Esophagus (tissue), 2 donors: ENCODE results near the gene IFT27. TPM values are rescaled to one million over a fixed set of nuclear protein-coding genes. Genes with fewer than 3 reads are reported as not detected.

Source experiments
- H3K27ac ChIP-seq, 2 donors: one replicate each; pipeline ENCODE4 v1.5.1; 2013; ENCODE audit warnings: low read depth in 2 of 2, mild to moderate bottlenecking in 2 of 2, inconsistent platforms in 1 of 2, low read length in 1 of 2, moderate library complexity in 1 of 2
- H3K27me3 ChIP-seq, 2 donors: one replicate each; pipeline ENCODE4 v1.6.1; 2013; ENCODE audit warnings: low read length in 2 of 2, control low read depth in 1 of 2, mild to moderate bottlenecking in 1 of 2; ENCODE audit not compliant: insufficient read depth in 2 of 2, control insufficient read depth in 1 of 2
- H3K36me3 ChIP-seq, 2 donors: one replicate each; pipeline ENCODE4 v1.6.1; 2013; ENCODE audit warnings: low read length in 1 of 2; ENCODE audit not compliant: control insufficient read depth in 2 of 2, insufficient read depth in 2 of 2
- H3K4me1 ChIP-seq, 2 donors: one replicate each; pipeline ENCODE4 v1.6.1; 2013; ENCODE audit warnings: low read length in 1 of 2; ENCODE audit not compliant: control insufficient read depth in 2 of 2, insufficient read depth in 2 of 2
- H3K4me3 ChIP-seq, 2 donors: one replicate each; pipeline ENCODE4 v1.5.1; 2013; ENCODE audit warnings: low read length in 2 of 2, mild to moderate bottlenecking in 2 of 2, low read depth in 1 of 2, moderate library complexity in 1 of 2
- H3K9me3 ChIP-seq, 2 donors: one replicate each; pipeline ENCODE4 v1.6.1; 2013; ENCODE audit warnings: mild to moderate bottlenecking in 2 of 2, low read depth in 1 of 2, low read length in 1 of 2, moderate library complexity in 1 of 2; ENCODE audit not compliant: control insufficient read depth in 2 of 2, insufficient read depth in 1 of 2
- WGBS, 2 donors: extraction: QIAGEN DNeasy Blood & Tissue Kit; methylation state at CpG; one replicate each; pipeline ENCODE4 v1.1.7; 2013; 5-methylcytosine and 5-hydroxymethylcytosine counted together
- polyA plus RNA-seq, 2 donors: library from polyadenylated mRNA; stranded (reverse); fragments of 200-250 nt; gene quantifications; one replicate each; pipeline ENCODE4 v1.2.3, GENCODE V29; 2013
- donor health status: healthy with polysubstance abuse.
- donor health status: Bipolar disorder and iron deficiency.

Gene IFT27
- polyA plus RNA-seq, 2 donors = 10.3 to 16.0 TPM

DNA sequence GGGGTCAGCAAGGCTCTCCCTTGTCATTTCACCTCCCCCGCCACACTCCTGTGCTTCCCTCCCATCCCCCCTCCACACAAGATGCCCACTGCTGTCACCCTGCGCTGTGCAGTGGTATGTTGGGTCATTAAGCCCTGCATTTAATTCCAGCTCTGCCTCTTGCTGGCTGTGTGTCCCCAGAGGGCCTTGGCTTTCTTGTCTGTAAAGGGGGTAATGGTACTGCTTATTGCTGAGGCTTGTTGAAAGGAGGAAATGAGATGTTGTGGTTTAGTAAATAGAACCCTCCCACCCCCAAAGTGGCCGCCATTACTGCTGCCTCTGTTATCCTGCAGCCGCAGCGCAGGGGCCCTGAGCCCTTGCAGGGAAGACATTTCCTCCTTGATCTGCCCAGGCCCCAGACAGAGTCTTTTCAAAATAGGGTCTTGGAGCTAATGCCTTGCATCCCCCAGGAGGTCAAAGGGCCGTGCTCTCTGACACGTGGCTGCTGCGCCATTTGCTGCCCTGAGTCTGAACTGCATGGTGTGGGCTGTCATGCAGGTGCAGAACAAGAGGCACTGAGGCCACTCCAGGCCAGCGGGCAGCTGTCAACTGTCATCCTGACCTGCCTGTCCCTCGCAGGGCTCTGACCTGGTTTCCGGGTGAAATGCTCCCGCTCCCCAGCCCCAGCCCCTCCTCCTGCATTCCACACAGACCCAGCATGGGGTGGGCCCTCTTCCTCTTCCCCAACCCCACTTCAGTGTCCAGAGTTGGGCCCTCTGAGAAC is 22.2 kb upstream of the IFT27 start:
- no peaks in the 10 kb centered on the region for H3K4me1 ChIP-seq
- H3K9me3 ChIP-seq = no peaks in the 10 kb centered on the region
- no peak overlapping the region for H3K27ac ChIP-seq
- no peak overlapping the region for H3K4me3 ChIP-seq
- H3K36me3 ChIP-seq = no peaks in the 10 kb centered on the region
- 72 to 81% methylated on average over 12 of the region's 12 CpGs for WGBS, 2 donors
- no peaks in the 10 kb centered on the region for H3K27me3 ChIP-seq

DNA sequence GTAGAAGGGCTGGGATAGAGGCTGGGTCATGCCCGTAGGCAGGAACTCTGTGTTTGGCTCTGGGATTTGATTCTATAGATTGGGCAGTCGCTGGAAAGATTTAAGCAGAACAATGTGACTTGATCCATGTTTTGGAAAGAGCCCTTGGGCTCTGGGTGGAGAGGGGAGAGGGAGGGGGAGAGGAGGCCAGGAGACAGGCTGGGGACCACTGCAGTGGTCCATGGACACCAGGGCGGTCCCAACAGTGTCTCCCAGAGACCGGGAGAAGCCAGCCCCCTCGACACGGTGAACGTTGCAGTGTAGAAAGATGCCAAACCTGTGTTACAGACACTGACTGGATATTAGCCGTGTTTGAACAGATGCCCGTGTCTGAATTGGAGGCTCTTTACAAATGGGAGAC is 21.5 kb upstream of the IFT27 start:
- 35 to 51% methylated on average over 9 of the region's 9 CpGs for WGBS, 2 donors
- H3K9me3 ChIP-seq = no peaks in the 10 kb centered on the region
- no peaks in the 10 kb centered on the region for H3K27me3 ChIP-seq
- no peak overlapping the region for H3K4me3 ChIP-seq
- no peaks in the 10 kb centered on the region for H3K4me1 ChIP-seq
- H3K27ac ChIP-seq = no peak overlapping the region
- H3K36me3 ChIP-seq = no peaks in the 10 kb centered on the region

DNA sequence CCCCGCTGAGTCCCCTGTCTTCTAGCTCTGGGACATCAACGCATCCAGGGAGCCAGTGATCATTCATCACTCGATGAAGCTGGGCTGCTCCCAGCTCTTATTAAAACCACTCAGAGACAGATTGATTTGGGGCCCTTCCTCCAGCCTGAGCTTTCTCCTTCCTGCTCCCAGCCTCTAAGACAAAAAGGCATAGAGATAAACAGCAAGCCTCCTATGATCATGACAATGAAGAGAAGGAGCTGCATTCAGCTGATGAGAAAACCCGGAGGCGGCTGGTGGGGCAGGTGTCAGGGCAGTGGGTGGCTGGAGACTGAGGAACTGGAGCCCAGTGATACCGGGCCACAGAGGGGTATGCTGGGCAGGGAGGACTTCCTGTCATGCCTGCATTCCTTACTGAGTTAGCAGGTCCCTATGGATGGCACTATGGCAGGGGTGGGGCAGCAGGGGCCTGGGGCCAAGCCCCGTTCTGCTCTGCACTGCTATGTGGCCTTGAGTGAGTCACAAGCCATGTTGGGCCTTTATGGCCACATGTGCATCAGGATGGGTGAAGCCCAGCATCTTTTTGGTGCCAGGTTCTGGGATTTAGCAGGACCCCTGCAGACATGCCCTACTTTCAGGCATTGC is 20.7 kb upstream of the IFT27 start:
- H3K27me3 ChIP-seq = no peaks in the 10 kb centered on the region
- H3K4me3 ChIP-seq = no peak overlapping the region
- H3K27ac ChIP-seq = no peak overlapping the region
- no peaks in the 10 kb centered on the region for H3K36me3 ChIP-seq
- no peaks in the 10 kb centered on the region for H3K4me1 ChIP-seq
- WGBS, 2 donors = 58 to 67% methylated on average over 7 of the region's 7 CpGs
- no peaks in the 10 kb centered on the region for H3K9me3 ChIP-seq

DNA sequence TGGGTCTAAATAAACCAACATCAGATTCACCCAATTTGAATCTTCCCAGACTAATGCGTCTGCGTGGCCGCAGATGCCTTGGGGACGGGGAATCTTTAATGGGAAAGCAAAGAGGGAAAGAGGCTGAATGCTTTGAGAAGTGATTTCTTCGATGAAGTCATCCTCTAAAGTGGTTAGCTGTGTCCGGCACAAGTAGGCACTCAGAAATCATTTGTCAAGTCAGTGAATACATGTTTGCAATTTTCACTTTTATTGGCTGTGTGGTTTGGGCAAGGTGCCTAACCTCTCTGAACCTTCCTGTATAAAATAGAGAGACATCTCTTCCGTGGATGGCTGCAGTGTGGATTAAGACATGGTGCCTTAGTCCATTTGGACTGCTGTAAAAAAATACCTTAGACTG is 19.7 kb upstream of the IFT27 start:
- H3K4me1 ChIP-seq = no peaks in the 10 kb centered on the region
- H3K4me3 ChIP-seq = no peak overlapping the region
- H3K9me3 ChIP-seq = no peaks in the 10 kb centered on the region
- no peak overlapping the region for H3K27ac ChIP-seq
- H3K36me3 ChIP-seq = no peaks in the 10 kb centered on the region
- no peaks in the 10 kb centered on the region for H3K27me3 ChIP-seq
- 82 to 85% methylated on average over 7 of the region's 7 CpGs for WGBS, 2 donors

DNA sequence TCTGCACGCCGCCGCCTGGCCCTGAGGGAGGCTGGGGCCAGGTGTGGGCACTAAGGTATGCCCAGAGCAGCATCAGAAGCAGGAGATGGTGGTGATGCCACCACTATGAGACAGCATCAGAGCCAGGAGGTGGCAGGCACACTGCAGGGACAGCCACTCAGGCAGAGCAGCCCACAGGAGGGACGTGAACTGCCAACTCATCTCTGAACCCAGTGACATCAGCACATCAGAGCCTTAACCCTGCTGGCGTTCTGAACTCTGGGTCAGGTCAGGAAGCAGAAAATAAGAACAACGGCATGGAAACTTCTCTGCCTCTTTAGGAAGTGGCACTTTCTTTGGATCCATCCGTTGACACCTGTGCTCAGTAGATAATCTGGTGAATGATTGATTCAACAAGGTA is 14.7 kb upstream of the IFT27 start:
- no peaks in the 10 kb centered on the region for H3K4me1 ChIP-seq

DNA sequence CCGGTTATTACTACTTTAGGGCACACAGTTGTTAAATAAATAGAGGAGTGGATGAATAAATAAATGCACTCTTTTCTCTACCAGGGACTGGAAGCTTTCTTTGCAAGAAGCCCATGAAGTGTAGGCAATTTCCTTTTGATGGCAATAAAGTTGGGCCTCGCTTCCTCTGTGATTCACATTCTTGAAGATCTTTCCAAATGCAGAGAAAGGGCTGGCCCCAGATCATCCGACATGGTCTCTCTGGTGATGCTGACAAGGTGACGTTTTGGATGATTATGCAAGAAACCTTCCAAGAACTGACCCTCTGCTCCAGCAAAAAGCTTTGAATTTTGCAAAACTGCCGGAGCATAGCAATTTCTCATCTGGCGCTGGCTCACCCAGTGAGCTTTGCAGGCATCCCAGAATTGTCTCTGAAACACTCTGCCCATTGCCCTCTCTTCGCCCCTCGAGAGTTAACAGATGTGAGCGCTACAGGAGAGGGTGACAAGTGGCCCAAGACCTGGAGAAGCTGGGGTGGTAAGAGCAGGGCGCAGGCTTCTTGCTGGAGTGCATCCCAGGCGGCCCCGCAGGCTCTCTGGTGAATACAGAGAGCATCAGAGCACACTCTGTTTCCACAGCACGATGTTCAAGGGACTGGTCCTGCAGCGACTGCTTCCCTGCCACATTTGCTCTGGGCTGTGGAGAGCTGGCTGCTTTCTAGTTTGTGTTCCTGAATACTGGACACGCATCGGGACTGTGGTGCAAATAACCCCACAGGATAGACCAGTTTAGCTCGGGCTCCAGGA is 11.5 kb upstream of the IFT27 start:
- WGBS, 2 donors = 71 to 76% methylated on average over 17 of the region's 17 CpGs
- Histone ChIP-seq H3K27ac (no peak overlapping the region), H3K36me3 (no peaks in the 10 kb centered on the region), H3K4me3 (no peak overlapping the region), H3K4me1 (no peaks in the 10 kb centered on the region), H3K9me3 (no peaks in the 10 kb centered on the region), H3K27me3 (no peaks in the 10 kb centered on the region)

More for the DNA sequence above, 14.7 kb upstream of the IFT27 start:
- no peak overlapping the region for H3K27ac ChIP-seq
- no peaks in the 10 kb centered on the region for H3K27me3 ChIP-seq
- no peaks in the 10 kb centered on the region for H3K9me3 ChIP-seq
- no peaks in the 10 kb centered on the region for H3K36me3 ChIP-seq
- H3K4me3 ChIP-seq = no peak overlapping the region
- 31 to 32% methylated on average over 7 of the region's 7 CpGs for WGBS, 2 donors

DNA sequence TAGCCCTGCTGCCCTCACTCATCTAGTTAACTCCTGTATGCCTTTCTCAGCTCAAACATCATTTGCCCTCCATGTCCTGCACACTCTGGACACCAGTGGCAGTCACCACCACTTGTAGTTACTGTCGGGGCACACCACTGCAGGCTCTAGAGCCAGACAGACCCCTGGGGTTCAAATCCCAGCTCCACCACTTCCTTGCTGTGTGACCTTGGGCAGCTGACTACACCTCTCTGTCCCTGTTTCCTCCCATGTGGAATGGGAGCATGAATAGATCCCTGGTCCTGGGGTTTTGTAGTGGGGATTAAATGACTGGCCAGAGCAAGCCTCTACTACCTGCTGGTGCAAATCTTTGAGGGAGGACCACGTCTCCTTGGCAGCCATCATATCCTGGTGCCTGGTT is 7.8 kb upstream of the IFT27 start:
- Histone ChIP-seq H3K27ac (no peak overlapping the region), H3K36me3 (no peaks in the 10 kb centered on the region), H3K9me3 (no peaks in the 10 kb centered on the region), H3K4me3 (no peak overlapping the region), H3K4me1 (no peaks in the 10 kb centered on the region), H3K27me3 (no peaks in the 10 kb centered on the region)
- 74 to 87% methylated on average over 2 of the region's 2 CpGs for WGBS, 2 donors

DNA sequence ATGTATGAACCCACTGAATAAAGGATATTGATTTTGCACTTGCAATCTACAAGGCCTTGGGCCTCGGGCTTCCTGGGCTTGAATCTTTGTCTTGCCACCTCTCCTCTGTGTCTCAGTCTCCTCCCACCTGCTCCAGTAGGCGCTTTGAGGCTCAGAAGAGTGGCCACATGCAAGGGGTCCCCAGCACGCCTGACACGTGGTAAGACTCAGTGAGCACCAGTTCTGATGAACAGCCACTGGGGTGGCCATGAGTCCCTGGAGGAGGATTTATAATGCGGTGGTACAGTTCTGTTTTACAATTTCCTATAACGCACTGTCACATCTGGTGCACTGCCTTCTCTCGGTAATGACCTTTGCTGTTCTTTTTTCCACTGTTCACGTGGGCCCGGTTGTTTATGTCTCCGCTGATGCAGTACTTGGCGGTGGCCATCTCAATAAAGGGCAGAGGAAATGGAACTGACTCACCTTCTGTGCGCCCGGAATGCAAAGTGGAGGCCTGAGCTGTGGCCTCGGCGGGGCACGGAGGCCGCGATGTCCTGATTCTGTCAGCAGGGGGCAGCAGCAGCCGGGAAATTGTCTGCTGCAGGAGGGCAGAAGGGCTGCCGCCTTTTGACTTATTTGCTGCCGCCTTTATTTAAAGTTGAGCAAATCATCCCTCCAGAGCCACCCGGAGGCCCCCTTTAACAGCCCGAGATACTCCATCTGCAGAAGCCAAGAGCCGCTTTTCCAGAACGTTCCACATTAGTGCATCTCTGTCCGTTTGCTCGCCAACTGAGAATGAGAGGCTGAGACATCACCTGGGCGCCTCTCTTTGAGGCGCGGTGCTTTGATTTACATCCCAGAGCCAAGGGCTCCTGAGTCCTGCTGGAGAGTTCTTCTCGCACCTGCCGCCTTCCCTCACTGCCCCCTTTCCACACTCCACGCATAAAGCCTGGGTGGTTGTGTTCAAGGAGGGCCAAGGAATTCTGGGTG is 6.0 kb upstream of the IFT27 start:
- Histone ChIP-seq H3K4me1 (peaks cover 0 to under 1% of the 10 kb centered on the region in 2 donors), H3K9me3 (no peaks in the 10 kb centered on the region), H3K27me3 (no peaks in the 10 kb centered on the region), H3K36me3 (no peaks in the 10 kb centered on the region), H3K4me3 (no peak overlapping the region), H3K27ac (peak overlapping the region in 1 of 2 donors; percentile 54)
- 20 to 21% methylated on average over 33 of the region's 33 CpGs for WGBS, 2 donors

DNA sequence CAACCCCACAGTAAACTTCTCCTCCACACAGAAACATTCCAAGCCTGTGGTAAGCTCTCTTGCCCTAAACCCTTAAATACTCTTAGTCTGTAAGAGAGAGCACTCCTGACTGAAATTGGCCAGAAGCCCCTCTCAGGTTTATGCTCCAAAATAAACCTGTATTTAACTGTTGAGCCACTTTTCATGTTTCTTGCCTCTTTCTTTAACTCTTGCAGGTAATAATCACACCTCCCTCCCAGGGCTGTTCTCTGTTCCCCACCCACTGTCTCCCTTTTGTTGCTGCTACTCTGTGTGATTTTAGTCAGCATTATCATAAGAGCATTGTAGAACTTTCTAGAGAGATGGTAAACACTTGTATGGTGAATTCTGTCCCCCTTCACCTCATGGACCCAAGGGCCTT is 2.1 kb upstream of the IFT27 start:
- Histone ChIP-seq H3K27ac (no peak overlapping the region), H3K4me1 (peaks cover 0 to 3% of the 10 kb centered on the region in 2 donors), H3K36me3 (no peaks in the 10 kb centered on the region), H3K4me3 (no peak overlapping the region), H3K27me3 (no peaks in the 10 kb centered on the region), H3K9me3 (no peaks in the 10 kb centered on the region)
